Ishikawa (cell line): ENCODE data around the gene MAMDC2.

Experiments
- CEBPB ChIP-seq: IDR thresholded peaks from 2 replicates; pipeline ENCODE4 v1.6.1; 2012
- CREB1 ChIP-seq: IDR thresholded peaks from 2 replicates; pipeline ENCODE4 v1.6.1; 2012; ENCODE audit warnings: low read depth
- EP300 ChIP-seq: IDR thresholded peaks from 2 replicates; pipeline ENCODE4 v1.6.1; 2012; ENCODE audit warnings: borderline replicate concordance
- MAX ChIP-seq: IDR thresholded peaks from 2 replicates; pipeline ENCODE4 v1.6.1; 2012
- NFIC ChIP-seq: IDR thresholded peaks from 2 replicates; pipeline ENCODE4 v1.6.1; 2012
- RAD21 ChIP-seq: IDR thresholded peaks from 2 replicates; pipeline ENCODE4 v1.6.1; 2012; ENCODE audit warnings: low read depth
- TAF1 ChIP-seq: IDR thresholded peaks from 2 replicates; pipeline ENCODE4 v1.6.1; 2012; ENCODE audit warnings: low read depth, mild to moderate bottlenecking
- ZBTB7A ChIP-seq: IDR thresholded peaks from 2 replicates; pipeline ENCODE4 v1.6.1; 2012; ENCODE audit warnings: low read depth
- TF ChIP-seq, protein P1 (sequence below): IDR thresholded peaks from 2 replicates; pipeline ENCODE4 v1.6.1; 2012; ENCODE audit warnings: low read depth, mild to moderate bottlenecking

DNA sequence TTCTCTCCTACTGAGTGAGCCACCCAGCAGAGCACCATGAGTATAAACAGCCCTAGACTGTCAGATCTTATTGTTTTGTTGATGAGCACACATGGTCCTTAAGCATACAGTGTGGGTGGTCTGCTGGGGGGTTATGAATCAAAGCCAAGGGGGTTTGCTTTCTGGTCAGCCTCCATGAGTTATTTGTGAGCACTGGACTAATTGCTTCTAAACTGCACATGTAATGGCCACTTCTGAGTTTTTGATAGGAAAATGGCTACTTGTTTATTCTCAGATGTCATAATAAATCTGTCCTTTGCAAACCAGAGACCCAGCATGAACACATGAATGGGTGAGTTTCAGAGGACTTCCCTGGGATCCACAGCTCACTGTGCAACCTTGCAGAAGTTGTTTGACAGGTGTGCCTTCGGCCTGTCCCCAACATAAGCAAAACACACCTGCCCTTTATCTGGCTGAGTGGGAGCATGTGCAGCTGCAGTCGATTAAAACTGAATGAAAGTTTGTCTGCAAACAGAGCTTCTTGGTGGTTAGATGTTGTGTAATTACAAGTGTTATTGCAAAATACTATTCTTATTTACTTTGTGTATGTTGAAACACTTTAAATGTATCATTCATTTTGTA is 35.9 kb downstream of the MAMDC2 start:
- no peak for TF ChIP-seq NFIC
- no peak for TF ChIP-seq EP300
- TF ChIP-seq, protein P1, sequence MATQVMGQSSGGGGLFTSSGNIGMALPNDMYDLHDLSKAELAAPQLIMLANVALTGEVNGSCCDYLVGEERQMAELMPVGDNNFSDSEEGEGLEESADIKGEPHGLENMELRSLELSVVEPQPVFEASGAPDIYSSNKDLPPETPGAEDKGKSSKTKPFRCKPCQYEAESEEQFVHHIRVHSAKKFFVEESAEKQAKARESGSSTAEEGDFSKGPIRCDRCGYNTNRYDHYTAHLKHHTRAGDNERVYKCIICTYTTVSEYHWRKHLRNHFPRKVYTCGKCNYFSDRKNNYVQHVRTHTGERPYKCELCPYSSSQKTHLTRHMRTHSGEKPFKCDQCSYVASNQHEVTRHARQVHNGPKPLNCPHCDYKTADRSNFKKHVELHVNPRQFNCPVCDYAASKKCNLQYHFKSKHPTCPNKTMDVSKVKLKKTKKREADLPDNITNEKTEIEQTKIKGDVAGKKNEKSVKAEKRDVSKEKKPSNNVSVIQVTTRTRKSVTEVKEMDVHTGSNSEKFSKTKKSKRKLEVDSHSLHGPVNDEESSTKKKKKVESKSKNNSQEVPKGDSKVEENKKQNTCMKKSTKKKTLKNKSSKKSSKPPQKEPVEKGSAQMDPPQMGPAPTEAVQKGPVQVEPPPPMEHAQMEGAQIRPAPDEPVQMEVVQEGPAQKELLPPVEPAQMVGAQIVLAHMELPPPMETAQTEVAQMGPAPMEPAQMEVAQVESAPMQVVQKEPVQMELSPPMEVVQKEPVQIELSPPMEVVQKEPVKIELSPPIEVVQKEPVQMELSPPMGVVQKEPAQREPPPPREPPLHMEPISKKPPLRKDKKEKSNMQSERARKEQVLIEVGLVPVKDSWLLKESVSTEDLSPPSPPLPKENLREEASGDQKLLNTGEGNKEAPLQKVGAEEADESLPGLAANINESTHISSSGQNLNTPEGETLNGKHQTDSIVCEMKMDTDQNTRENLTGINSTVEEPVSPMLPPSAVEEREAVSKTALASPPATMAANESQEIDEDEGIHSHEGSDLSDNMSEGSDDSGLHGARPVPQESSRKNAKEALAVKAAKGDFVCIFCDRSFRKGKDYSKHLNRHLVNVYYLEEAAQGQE, result no peak
- TF ChIP-seq ZBTB7A, result no peak
- TF ChIP-seq CEBPB, result no peak
- no peak for TF ChIP-seq MAX
- TF ChIP-seq CREB1, result no peak
- TF ChIP-seq TAF1, result no peak
- no peak for TF ChIP-seq RAD21
